ENCODE data around the gene ZNF516. TPM values are rescaled to one million over a fixed set of nuclear protein-coding genes. Genes with fewer than 3 reads are reported as not detected.

The ZNF516 gene
- total RNA-seq, 4 donors from 2014 or later, result 20.5 to 55.4 (median 22.4) TPM

- Histone ChIP-seq H3K4me1 (peaks cover 24% of the 10 kb centered on the region), H3K4me3 (peak overlapping the region; percentile 38), H3K9me3 (no peaks in the 10 kb centered on the region), H3K36me3 (no peaks in the 10 kb centered on the region), H3K27ac (peak overlapping the region; percentile 39), H3K27me3 (peaks cover 14% of the 10 kb centered on the region)
- TF ChIP-seq CTCF (IDR thresholded peaks at IDR 0.05), result no peak
- TF ChIP-seq EP300 (IDR thresholded peaks at IDR 0.05), result no peak
- 25% methylated on average over 20 of the region's 20 CpGs for WGBS
- DNase-seq (ENCODE audit: low spot score in 2 of 2), result peak in 1 of 2 donors; percentile 70
Observed at GRCh38 chr18:76524900-76525698, 30.1 kb upstream of the ZNF516 start.

- H3K4me3 ChIP-seq, result peak overlapping the region; percentile 38
- DNase-seq (ENCODE audit: low spot score in 2 of 2), result no peak
- TF ChIP-seq POLR2A (IDR thresholded peaks at IDR 0.05) (no peak), EP300 (IDR thresholded peaks at IDR 0.05) (no peak), POLR2AphosphoS5 (IDR thresholded peaks at IDR 0.05) (no peak), CTCF (IDR thresholded peaks at IDR 0.05) (no peak)
- no peak overlapping the region for H3K27ac ChIP-seq
- WGBS, result 76% methylated on average over 2 of the region's 2 CpGs
- peaks cover 24% of the 10 kb centered on the region for H3K4me1 ChIP-seq
- no peaks in the 10 kb centered on the region for H3K9me3 ChIP-seq
- H3K36me3 ChIP-seq, result no peaks in the 10 kb centered on the region
- peaks cover 14% of the 10 kb centered on the region for H3K27me3 ChIP-seq
Observed at GRCh38 chr18:76524477-76524876, 29.4 kb upstream of the ZNF516 start.

- H3K27me3 ChIP-seq, result peaks cover 14% of the 10 kb centered on the region
- TF ChIP-seq EP300 (IDR thresholded peaks at IDR 0.05) (no peak), POLR2A (IDR thresholded peaks at IDR 0.05) (no peak), POLR2AphosphoS5 (IDR thresholded peaks at IDR 0.05) (no peak), CTCF (IDR thresholded peaks at IDR 0.05) (no peak)
- DNase-seq (ENCODE audit: low spot score in 2 of 2), result no peak
- H3K4me3 ChIP-seq, result no peak overlapping the region
- H3K36me3 ChIP-seq, result no peaks in the 10 kb centered on the region
- H3K27ac ChIP-seq, result no peak overlapping the region
- peaks cover 7% of the 10 kb centered on the region for H3K4me1 ChIP-seq
- no peaks in the 10 kb centered on the region for H3K9me3 ChIP-seq
- 100% methylated on average over 1 of the region's 1 CpG for WGBS
Observed at GRCh38 chr18:76522551-76522950, 27.5 kb upstream of the ZNF516 start.

GRCh38 chr18:76522122-76522503 lies 27.1 kb upstream of the ZNF516 start:
- Histone ChIP-seq H3K4me1 (peaks cover 7% of the 10 kb centered on the region), H3K4me3 (no peak overlapping the region), H3K27me3 (peaks cover 12% of the 10 kb centered on the region), H3K27ac (no peak overlapping the region), H3K36me3 (no peaks in the 10 kb centered on the region), H3K9me3 (no peaks in the 10 kb centered on the region)
- no peak for DNase-seq (ENCODE audit: low spot score in 2 of 2)
- WGBS, result 83% methylated on average over 15 of the region's 19 CpGs
- TF ChIP-seq POLR2A (IDR thresholded peaks at IDR 0.05) (no peak), CTCF (IDR thresholded peaks at IDR 0.05) (no peak), POLR2AphosphoS5 (IDR thresholded peaks at IDR 0.05) (no peak), EP300 (IDR thresholded peaks at IDR 0.05) (no peak)

GRCh38 chr18:76521417-76522121 lies 26.5 kb upstream of the ZNF516 start:
- Histone ChIP-seq H3K9me3 (no peaks in the 10 kb centered on the region), H3K27ac (no peak overlapping the region), H3K27me3 (peaks cover 6% of the 10 kb centered on the region), H3K4me1 (peaks cover 7% of the 10 kb centered on the region), H3K36me3 (no peaks in the 10 kb centered on the region), H3K4me3 (no peak overlapping the region)
- WGBS, result 80% methylated on average over 11 of the region's 11 CpGs
- DNase-seq (ENCODE audit: low spot score in 2 of 2), result no peak
- TF ChIP-seq EP300 (IDR thresholded peaks at IDR 0.05), result no peak
- TF ChIP-seq CTCF (IDR thresholded peaks at IDR 0.05), result no peak
- no peak for TF ChIP-seq POLR2AphosphoS5 (IDR thresholded peaks at IDR 0.05)
- no peak for TF ChIP-seq POLR2A (IDR thresholded peaks at IDR 0.05)
